ENCODE measurements around the gene MORF4L1. TPM values are rescaled to one million over a fixed set of nuclear protein-coding genes. Genes with fewer than 3 reads are reported as not detected.

MORF4L1 gene
- total RNA-seq, 1 donor from 2014 or later, result 289 TPM

DNA sequence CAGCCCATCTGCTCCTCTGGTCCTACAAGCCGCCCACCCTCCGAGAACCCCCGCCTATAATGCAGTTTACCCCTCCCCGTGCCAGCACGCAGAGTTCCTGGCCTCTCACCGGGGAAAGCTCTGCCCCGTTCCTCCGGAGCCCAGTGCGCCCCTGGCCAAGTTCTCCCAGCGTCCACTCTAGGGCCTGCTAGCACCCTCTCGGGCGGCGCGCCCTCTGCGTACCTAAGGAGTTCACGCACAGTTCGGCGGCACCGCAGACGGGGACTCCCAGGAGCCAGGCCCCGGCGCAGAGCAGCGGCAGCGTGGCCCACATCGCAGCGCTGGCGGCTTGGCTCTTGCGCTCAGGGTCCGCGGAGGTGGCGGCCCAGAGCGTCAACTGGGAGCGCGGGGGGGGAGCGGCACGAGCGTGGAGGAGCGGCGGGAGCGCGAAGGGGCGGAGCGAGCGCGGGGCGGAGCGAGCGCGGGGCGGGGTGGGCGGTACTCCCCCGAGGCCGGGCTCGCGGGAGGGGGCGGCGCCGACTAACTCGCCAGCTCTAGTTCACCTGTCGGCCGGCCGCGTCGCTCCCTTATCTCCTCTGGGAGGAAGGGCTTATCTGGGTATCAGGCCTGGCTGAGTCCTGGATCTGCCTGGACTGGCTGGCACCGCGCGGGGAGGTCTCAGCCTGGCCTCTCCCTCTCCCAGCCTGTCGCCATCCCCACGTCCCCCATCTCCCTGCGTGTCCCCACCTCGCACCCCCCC is 72.1 kb downstream of the MORF4L1 start, which contains the start of gene CTSH:
Gene CTSH (minus strand): TSS at position 378 of the 739 bp plus-strand sequence. CDS start 65 bp downstream, at position 313.
- H3K4me3 Mint-ChIP-seq, result peak within 1 kb of the TSS; percentile 89
- peaks cover 10% of the 10 kb centered on the region for H3K4me1 Mint-ChIP-seq
- peak within 1 kb of the TSS; percentile 72 for H3K27ac Mint-ChIP-seq
- intact Hi-C loops (cut with micrococcal nuclease), result no loop called here
- peaks cover 25% of the 10 kb centered on the region for H3K27me3 Mint-ChIP-seq
- DNase-seq, result peak; percentile 92
- peaks cover 2% of the 10 kb centered on the region for H3K36me3 Mint-ChIP-seq (ENCODE audit: low read depth)
- no peaks in the 10 kb centered on the region for H3K9me3 Mint-ChIP-seq

DNA sequence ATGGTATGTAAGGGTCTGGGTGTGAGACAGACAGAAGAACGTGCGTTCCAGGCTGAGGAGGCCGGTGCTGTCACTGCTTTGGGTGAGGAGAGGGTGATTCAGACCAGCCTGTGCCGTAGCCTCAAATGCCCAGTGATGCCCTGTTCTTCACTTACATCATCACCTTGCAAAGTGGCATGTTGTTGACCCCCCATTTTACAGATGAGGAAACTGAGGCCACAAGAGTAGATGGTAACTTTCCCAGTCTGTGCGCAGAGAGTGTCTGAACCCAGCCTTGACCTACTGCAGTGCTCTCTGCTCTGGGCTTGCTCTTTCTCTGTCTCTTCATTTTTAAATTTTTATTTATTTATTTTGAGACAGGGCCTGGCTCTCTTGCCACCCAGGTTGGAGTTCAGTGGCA is 73.8 kb downstream of the MORF4L1 start:
- intact Hi-C loops (cut with micrococcal nuclease), result no loop called here
- Mint-ChIP-seq H3K27me3 (peaks cover 25% of the 10 kb centered on the region), H3K4me3 (no peak overlapping the region), H3K9me3 (no peaks in the 10 kb centered on the region), H3K27ac (no peak overlapping the region), H3K36me3 (ENCODE audit: low read depth) (peaks cover 2% of the 10 kb centered on the region), H3K4me1 (peaks cover 14% of the 10 kb centered on the region)
- no peak for DNase-seq

- intact Hi-C loops (cut with micrococcal nuclease), result no loop called here
- DNase-seq, result no peak
- Mint-ChIP-seq H3K4me3 (no peak overlapping the region), H3K36me3 (ENCODE audit: low read depth) (peaks cover under 1% of the 10 kb centered on the region), H3K4me1 (peaks cover 16% of the 10 kb centered on the region), H3K9me3 (no peaks in the 10 kb centered on the region), H3K27me3 (peaks cover 23% of the 10 kb centered on the region), H3K27ac (no peak overlapping the region)
Observed at GRCh38 chr15:78947506-78947905, 74.8 kb downstream of the MORF4L1 start.

Other genes starting within 250 kb of the MORF4L1 start
- not detected in 2 replicates for gene CHRNB4, start 231.7 kb upstream of the MORF4L1 start, total RNA-seq
- 1.3 TPM in 2 replicates for gene ADAMTS7, start 61.4 kb upstream of the MORF4L1 start, total RNA-seq
- gene CTSH, start 72.2 kb downstream of the MORF4L1 start, total RNA-seq, result 40.5 and 43.9 TPM in 2 replicates
- not detected in 2 replicates for gene RASGRF1, start 217.9 kb downstream of the MORF4L1 start, total RNA-seq

Measured in activated CD4-positive, alpha-beta T cell treated with anti-CD3 and anti-CD28 coated beads, Interleukin-2, amount 10 ng/mL, durations not matched to agents 24 days and 14 days (primary cell).